GM12892 (cell line): Measurements from ENCODE around the gene SECISBP2L.

Experiments used
- POLR2A ChIP-seq: IDR thresholded peaks from 2 replicates; pipeline ENCODE4 v1.6.1; 2011; ENCODE audit warnings: low read depth, low read length, control low read depth
- POLR2AphosphoS5 ChIP-seq: IDR thresholded peaks from 2 replicates; pipeline ENCODE4 v1.6.1; 2011; ENCODE audit warnings: low read depth, low read length, control low read depth
- TAF1 ChIP-seq: IDR thresholded peaks from 2 replicates; pipeline ENCODE4 v1.6.1; 2011; ENCODE audit warnings: low read depth, mild to moderate bottlenecking, control low read depth, low read length, borderline replicate concordance

- TF ChIP-seq POLR2AphosphoS5 (no peak), POLR2A (no peak), TAF1 (no peak)
Measured at GRCh38 chr15:48955370-48955769, 90.9 kb downstream of the SECISBP2L start.
